Measurements from ENCODE around the gene OSBP. TPM values are rescaled to one million over a fixed set of nuclear protein-coding genes. Genes with fewer than 3 reads are reported as not detected.
A peak's percentile ranks its signal among the peaks of the same experiment; 100 is the strongest.

The OSBP gene
- total RNA-seq, 1 donor = 35.5 TPM

DNA sequence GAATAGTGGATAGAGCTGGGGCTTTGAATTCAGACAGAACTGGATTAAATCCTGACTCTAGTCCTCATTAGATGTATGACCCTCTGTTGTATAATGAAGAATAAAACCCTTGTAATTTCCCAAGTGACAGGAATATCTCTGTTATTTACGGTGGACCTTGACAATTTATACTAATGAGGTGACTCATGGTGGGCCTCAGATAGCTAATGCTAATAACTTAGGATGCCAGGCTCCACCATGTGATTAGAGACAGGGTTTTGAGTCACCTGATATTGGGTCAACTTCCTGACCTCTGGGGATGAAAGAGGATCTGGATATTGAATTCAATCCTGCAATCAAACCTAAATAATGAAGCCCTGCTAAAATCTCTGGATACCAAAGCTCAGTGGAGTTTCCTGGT is 33.6 kb downstream of the OSBP start:
- no peak for DNase-seq (ENCODE audit: low read depth)
- TF ChIP-seq, protein P1, sequence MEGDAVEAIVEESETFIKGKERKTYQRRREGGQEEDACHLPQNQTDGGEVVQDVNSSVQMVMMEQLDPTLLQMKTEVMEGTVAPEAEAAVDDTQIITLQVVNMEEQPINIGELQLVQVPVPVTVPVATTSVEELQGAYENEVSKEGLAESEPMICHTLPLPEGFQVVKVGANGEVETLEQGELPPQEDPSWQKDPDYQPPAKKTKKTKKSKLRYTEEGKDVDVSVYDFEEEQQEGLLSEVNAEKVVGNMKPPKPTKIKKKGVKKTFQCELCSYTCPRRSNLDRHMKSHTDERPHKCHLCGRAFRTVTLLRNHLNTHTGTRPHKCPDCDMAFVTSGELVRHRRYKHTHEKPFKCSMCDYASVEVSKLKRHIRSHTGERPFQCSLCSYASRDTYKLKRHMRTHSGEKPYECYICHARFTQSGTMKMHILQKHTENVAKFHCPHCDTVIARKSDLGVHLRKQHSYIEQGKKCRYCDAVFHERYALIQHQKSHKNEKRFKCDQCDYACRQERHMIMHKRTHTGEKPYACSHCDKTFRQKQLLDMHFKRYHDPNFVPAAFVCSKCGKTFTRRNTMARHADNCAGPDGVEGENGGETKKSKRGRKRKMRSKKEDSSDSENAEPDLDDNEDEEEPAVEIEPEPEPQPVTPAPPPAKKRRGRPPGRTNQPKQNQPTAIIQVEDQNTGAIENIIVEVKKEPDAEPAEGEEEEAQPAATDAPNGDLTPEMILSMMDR (IDR thresholded peaks at IDR 0.05; ENCODE audit: insufficient read depth, low read length) = no peak
- H3K4me3 ChIP-seq (ENCODE audit: low read depth, low read length) = no peak overlapping the region

DNA sequence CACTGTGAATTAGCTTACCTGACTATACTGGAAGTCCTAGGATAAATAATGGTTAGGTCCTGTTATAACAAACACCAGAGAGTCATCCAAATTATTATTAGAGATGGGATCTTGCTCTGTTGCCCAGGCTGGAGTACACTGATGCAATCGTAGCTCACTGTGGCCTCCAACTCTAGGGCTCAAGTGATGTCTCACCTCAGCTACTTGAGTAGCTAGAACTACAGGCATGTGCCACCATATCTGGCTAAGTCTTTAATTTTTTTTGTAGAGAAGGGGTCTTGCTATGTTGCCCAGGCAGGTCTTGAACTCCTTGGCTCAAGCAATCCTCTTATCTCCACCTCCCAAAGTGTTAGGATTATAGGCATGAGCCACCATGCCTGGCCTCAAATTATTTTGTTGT is 37.2 kb downstream of the OSBP start:
- no peak overlapping the region for H3K4me3 ChIP-seq (ENCODE audit: low read depth, low read length)
- TF ChIP-seq, protein P1 (IDR thresholded peaks at IDR 0.05; ENCODE audit: insufficient read depth, low read length) = no peak
- no peak for DNase-seq (ENCODE audit: low read depth)

DNA sequence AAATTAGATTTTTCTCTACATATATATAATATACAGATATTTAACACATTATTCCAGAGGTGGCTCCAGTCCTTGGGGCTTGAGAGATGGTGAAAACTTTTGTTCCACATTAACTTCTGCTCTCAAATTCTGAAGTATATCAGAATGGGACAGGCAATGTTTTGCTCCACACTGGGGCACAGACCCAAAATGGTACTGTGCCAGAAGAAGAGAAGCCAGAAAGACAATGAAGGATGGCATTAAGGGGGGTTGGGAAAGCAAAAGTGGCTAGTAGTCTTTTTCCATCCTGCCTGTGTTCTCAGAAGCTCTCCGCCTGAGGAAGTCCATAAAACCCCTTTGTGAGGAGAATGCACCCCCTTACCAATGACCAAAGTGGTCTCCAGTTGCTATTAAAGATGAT is 40.1 kb downstream of the OSBP start:
- H3K4me3 ChIP-seq (ENCODE audit: low read depth, low read length) = no peak overlapping the region
- TF ChIP-seq, protein P1 (IDR thresholded peaks at IDR 0.05; ENCODE audit: insufficient read depth, low read length) = no peak
- no peak for DNase-seq (ENCODE audit: low read depth)

DNA sequence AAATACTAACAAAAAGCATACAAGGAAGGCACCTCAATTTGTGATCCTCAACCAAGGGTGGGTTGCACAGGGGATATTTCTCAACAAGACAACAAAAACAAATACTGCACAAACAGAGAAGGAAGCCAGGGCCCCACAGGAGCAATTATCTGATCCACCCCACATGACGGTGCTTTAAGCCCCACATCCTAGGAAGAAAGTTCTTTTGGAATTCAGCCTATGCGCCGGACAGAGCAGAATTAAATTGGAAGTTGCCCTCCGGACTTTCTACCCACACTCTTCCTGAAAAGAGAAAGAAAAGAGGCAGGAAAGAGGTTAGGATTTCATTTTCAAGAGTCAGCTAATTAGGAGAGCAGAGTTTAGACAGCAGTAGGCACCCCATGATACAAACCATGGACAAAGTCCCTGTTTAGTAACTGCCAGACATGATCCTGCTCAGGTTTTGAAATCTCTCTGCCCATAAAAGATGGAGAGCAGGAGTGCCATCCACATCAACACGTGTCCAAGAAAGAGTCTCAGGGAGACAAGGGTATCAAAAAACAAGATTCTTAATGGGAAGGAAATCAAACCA is 40.6 kb downstream of the OSBP start:
- no peak for DNase-seq (ENCODE audit: low read depth)
- H3K4me3 ChIP-seq (ENCODE audit: low read depth, low read length) = no peak overlapping the region
- TF ChIP-seq, protein P1 (IDR thresholded peaks at IDR 0.05; ENCODE audit: insufficient read depth, low read length) = no peak

DNA sequence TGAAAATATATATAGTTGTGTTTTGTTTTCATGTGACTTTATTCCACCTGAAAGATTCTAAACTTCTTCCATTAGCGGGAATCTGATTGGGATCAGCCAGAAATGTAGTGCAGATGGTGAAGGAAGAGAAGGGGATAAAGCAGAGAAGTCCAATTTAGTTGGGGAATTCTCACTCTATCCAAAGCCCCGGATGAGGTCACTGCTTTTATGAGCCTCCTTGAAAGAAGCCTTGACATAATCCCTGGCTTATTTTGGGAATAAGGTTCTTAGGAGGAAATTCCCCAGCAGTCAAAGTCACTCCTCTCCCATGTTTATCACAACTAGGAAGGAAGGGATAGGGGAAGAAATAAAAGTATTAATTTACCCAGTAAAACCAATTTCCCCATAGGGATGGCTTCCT is 41.1 kb downstream of the OSBP start:
- H3K4me3 ChIP-seq (ENCODE audit: low read depth, low read length) = no peak overlapping the region
- peak; percentile 49 for DNase-seq (ENCODE audit: low read depth)
- TF ChIP-seq, protein P1 (IDR thresholded peaks at IDR 0.05; ENCODE audit: insufficient read depth, low read length) = no peak

DNA sequence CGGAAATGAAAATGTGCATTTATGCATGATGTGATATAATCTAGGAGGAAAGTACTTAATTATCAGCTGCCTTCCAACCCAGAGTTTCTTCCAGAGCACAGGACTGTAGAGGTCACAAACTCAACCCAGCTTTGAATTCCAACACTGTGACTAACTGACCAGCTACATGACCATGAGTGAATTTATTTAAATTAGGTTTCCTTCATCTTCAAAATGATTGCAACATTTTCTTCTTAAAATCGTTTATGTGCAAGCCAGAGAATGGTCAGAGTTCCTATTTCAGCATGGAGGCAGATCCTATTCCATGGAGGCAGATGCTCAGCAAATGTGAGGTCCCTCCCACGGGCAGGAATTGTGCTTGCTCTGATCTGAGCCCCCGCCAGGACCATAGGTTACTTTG is 42.4 kb downstream of the OSBP start:
- no peak overlapping the region for H3K4me3 ChIP-seq (ENCODE audit: low read depth, low read length)
- TF ChIP-seq, protein P1 (IDR thresholded peaks at IDR 0.05; ENCODE audit: insufficient read depth, low read length) = no peak
- peak; percentile 88 for DNase-seq (ENCODE audit: low read depth)

DNA sequence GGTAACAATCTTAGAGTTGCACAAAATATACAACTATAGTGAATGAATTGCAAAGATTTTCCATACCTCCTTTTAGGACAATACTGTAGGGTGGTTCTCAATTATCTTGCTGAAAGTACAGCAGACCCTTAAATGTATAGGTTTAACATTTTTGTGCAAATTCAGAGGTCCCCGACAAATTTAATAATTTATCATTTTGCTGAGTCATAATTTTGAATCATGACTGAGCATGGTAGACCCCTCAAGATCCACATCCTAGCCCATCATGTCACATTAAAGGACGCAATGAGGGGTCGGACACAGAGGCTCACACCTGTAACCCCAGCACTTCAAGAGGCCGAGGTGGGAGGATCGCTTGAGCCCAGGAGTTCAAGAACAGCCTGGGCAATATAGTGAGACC is 43.5 kb downstream of the OSBP start:
- DNase-seq (ENCODE audit: low read depth) = no peak
- no peak overlapping the region for H3K4me3 ChIP-seq (ENCODE audit: low read depth, low read length)
- TF ChIP-seq, protein P1 (IDR thresholded peaks at IDR 0.05; ENCODE audit: insufficient read depth, low read length) = no peak
